IMR-90 (cell line): ENCODE data around the gene NPL. TPM values are rescaled to one million over a fixed set of nuclear protein-coding genes. Genes with fewer than 3 reads are reported as not detected.

Source experiments
- ATAC-seq: fragments of 200-7000 bp; cut with Tn5 transposase; 2 replicates; pipeline ENCODE4 v1.9.1; 2020; ENCODE audit warnings: low read depth, mild to moderate bottlenecking, moderate library complexity
- BruUV-seq: library from RNA; stranded (reverse); fragments of 400-500 nt; replicated peaks from 2 replicates; lab custom pipeline; 2021; lab: Mats Ljungman, UMichigan
- CTCF ChIA-PET: fragments of 300-600 bp; formaldehyde crosslinking; extraction: SDS; loops from one replicate; lab custom pipeline; 2021; ENCODE audit warnings: antibody characterized with exemption; lab: Yijun Ruan, JAX
- POLR2A ChIA-PET: fragments of 300-600 bp; sonication (Branson Sonifier 250); formaldehyde crosslinking; loops from one replicate; lab custom pipeline; 2022; ENCODE audit warnings: antibody characterized with exemption; ENCODE audit not compliant: unreplicated experiment; lab: Charles Lee
- DNase-seq: peaks from one replicate; pipeline ENCODE4 v3.0.0; 2013
- H2AFZ ChIP-seq: replicated peaks from 2 replicates; pipeline ENCODE3; 2013; ENCODE audit warnings: low read length, mild to moderate bottlenecking; ENCODE audit not compliant: poor library complexity
- H2AK5ac ChIP-seq: 2 replicates; pipeline ENCODE4 v1.6.1; 2013; ENCODE audit warnings: low read depth, low read length, inconsistent platforms
- H2AK9ac ChIP-seq: replicated peaks from 2 replicates; pipeline ENCODE3; 2013; ENCODE audit warnings: mild to moderate bottlenecking, low read depth, low read length, moderate library complexity; ENCODE audit not compliant: poor library complexity
- H2BK120ac ChIP-seq: 2 replicates; pipeline ENCODE4 v1.6.1; 2013; ENCODE audit warnings: low read depth, low read length, inconsistent platforms
- H2BK15ac ChIP-seq: 3 replicates; pipeline ENCODE4 v1.6.1; 2013; ENCODE audit warnings: low read depth, low read length, inconsistent platforms
- H2BK20ac ChIP-seq: 2 replicates; pipeline ENCODE4 v1.6.1; 2013; ENCODE audit warnings: low read depth, mild to moderate bottlenecking, inconsistent platforms, low read length, moderate library complexity
- H2BK5ac ChIP-seq: 2 replicates; pipeline ENCODE4 v1.6.1; 2013; ENCODE audit warnings: mild to moderate bottlenecking, low read depth, low read length, inconsistent platforms; ENCODE audit not compliant: poor library complexity, severe bottlenecking
- H3K14ac ChIP-seq: replicated peaks from 2 replicates; pipeline ENCODE4 v1.6.1; 2013; ENCODE audit warnings: low read depth, low read length, inconsistent platforms
- H3K18ac ChIP-seq: 2 replicates; pipeline ENCODE4 v1.6.1; 2013; ENCODE audit warnings: low read depth, low read length, control low read depth
- H3K23ac ChIP-seq: 2 replicates; pipeline ENCODE4 v1.6.1; 2013; ENCODE audit warnings: low read depth, low read length, inconsistent platforms
- H3K27ac ChIP-seq: 2 replicates; pipeline ENCODE4 v1.5.1; 2013; ENCODE audit warnings: mild to moderate bottlenecking, control low read depth, low read length; ENCODE audit not compliant: insufficient read depth
- H3K27me3 ChIP-seq: 2 replicates; pipeline ENCODE4 v1.6.1; 2013; ENCODE audit warnings: low read length; ENCODE audit not compliant: control insufficient read depth, insufficient read depth
- H3K36me3 ChIP-seq: 2 replicates; pipeline ENCODE4 v1.6.1; 2013; ENCODE audit warnings: low read length, mixed read lengths; ENCODE audit not compliant: control insufficient read depth, insufficient read depth
- H3K4ac ChIP-seq: 2 replicates; pipeline ENCODE4 v1.6.1; 2013; ENCODE audit warnings: low read depth, low read length, inconsistent platforms
- H3K4me1 ChIP-seq: 2 replicates; pipeline ENCODE4 v1.6.1; 2013; ENCODE audit warnings: low read length, mixed read lengths; ENCODE audit not compliant: control insufficient read depth, insufficient read depth
- H3K4me2 ChIP-seq: 2 replicates; pipeline ENCODE4 v1.6.1; 2013; ENCODE audit warnings: low read depth, mild to moderate bottlenecking, control low read depth, low read length, moderate library complexity
- H3K4me3 ChIP-seq: 2 replicates; pipeline ENCODE4 v1.5.1; 2013; ENCODE audit warnings: low read depth, mild to moderate bottlenecking, control low read depth, low read length, moderate library complexity; ENCODE audit not compliant: insufficient read depth
- H3K56ac ChIP-seq: 2 replicates; pipeline ENCODE4 v1.6.1; 2013; ENCODE audit warnings: low read length, inconsistent platforms; ENCODE audit not compliant: insufficient read depth; ENCODE audit errors: extremely low read depth
- H3K79me1 ChIP-seq, 2 experiments: 2 replicates each; pipeline ENCODE4 v1.6.1; 2013; ENCODE audit warnings: low read length in 2 of 2, inconsistent platforms in 1 of 2, low read depth in 1 of 2
- H3K9ac ChIP-seq: 2 replicates; pipeline ENCODE4 v1.6.1; 2013; ENCODE audit warnings: low read depth, low read length, control low read depth
- H3K9me1 ChIP-seq: 2 replicates; pipeline ENCODE4 v1.6.1; 2013; ENCODE audit warnings: low read length, inconsistent platforms; ENCODE audit not compliant: insufficient read depth
- H3K9me3 ChIP-seq: 2 replicates; pipeline ENCODE4 v1.6.1; 2013; ENCODE audit warnings: low read length; ENCODE audit not compliant: control insufficient read depth, insufficient read depth
- H4K20me1 ChIP-seq: 2 replicates; pipeline ENCODE4 v1.6.1; 2013; ENCODE audit warnings: low read length, inconsistent platforms; ENCODE audit not compliant: insufficient read depth
- H4K5ac ChIP-seq: 2 replicates; pipeline ENCODE4 v1.6.1; 2013; ENCODE audit warnings: mild to moderate bottlenecking, low read depth, low read length, control low read depth
- H4K8ac ChIP-seq, 2 experiments: 2 replicates each; pipeline ENCODE4 v1.6.1; 2013; ENCODE audit warnings: low read depth in 2 of 2, low read length in 2 of 2, control low read depth in 1 of 2, inconsistent platforms in 1 of 2
- H4K91ac ChIP-seq: 2 replicates; pipeline ENCODE4 v1.6.1; 2013; ENCODE audit warnings: low read depth, low read length, inconsistent platforms; ENCODE audit not compliant: insufficient read depth
- BHLHE40 ChIP-seq: fragments of 150-350 bp; IDR thresholded peaks from 2 replicates; pipeline ENCODE4 v1.6.1; 2016; ENCODE audit warnings: mild to moderate bottlenecking, low read depth, low read length
- CEBPB ChIP-seq: IDR thresholded peaks from 2 replicates; pipeline ENCODE4 v1.6.1; 2012; ENCODE audit warnings: low read depth, low read length, improper control_type of control experiment
- CHD1 ChIP-seq: IDR thresholded peaks from 2 replicates; pipeline ENCODE4 v1.6.1; 2012; ENCODE audit warnings: low read depth, low read length, improper control_type of control experiment
- FOS ChIP-seq: fragments of 150-350 bp; IDR thresholded peaks from 2 replicates; pipeline ENCODE4 v1.6.1; 2016; ENCODE audit warnings: low read depth, low read length
- MAFK ChIP-seq: IDR thresholded peaks from 2 replicates; pipeline ENCODE4 v1.6.1; 2012; ENCODE audit warnings: low read depth, low read length, improper control_type of control experiment
- MAZ ChIP-seq: IDR thresholded peaks from 2 replicates; pipeline ENCODE4 v1.6.1; 2012; ENCODE audit warnings: low read depth, mild to moderate bottlenecking, low read length, improper control_type of control experiment, moderate library complexity, borderline replicate concordance
- MXI1 ChIP-seq: IDR thresholded peaks from 2 replicates; pipeline ENCODE4 v1.6.1; 2012; ENCODE audit warnings: low read depth, mild to moderate bottlenecking, low read length, moderate library complexity, borderline replicate concordance
- NFE2L2 ChIP-seq: fragments of 150-350 bp; IDR thresholded peaks from 2 replicates; pipeline ENCODE4 v1.6.1; 2016; ENCODE audit warnings: low read depth, mild to moderate bottlenecking, low read length
- POLR2A ChIP-seq: IDR thresholded peaks from 2 replicates; pipeline ENCODE4 v1.6.1; 2012; ENCODE audit warnings: mild to moderate bottlenecking, low read depth, low read length
- RAD21 ChIP-seq: IDR thresholded peaks from 2 replicates; pipeline ENCODE4 v1.6.1; 2012; ENCODE audit warnings: low read length, improper control_type of control experiment
- RCOR1 ChIP-seq: IDR thresholded peaks from 2 replicates; pipeline ENCODE4 v1.6.1; 2012; ENCODE audit warnings: mild to moderate bottlenecking, low read length, improper control_type of control experiment; ENCODE audit not compliant: insufficient replicate concordance
- RFX5 ChIP-seq: IDR thresholded peaks from 2 replicates; pipeline ENCODE4 v1.8.0; 2012; ENCODE audit warnings: low read depth, mild to moderate bottlenecking, low read length, moderate library complexity
- SMC3 ChIP-seq: fragments of 150-350 bp; IDR thresholded peaks from 2 replicates; pipeline ENCODE4 v1.6.1; 2016; ENCODE audit warnings: low read depth, mild to moderate bottlenecking, antibody characterized with exemption, low read length, moderate library complexity
- WGBS, 2 experiments: methylation state at CpG; one replicate each; pipeline versions ENCODE4 v1.1.5 to v1.1.7; 2013; ENCODE audit warnings: missing lambda C conversion rate in 2 of 2; ENCODE audit not compliant: insufficient read length in 1 of 2; ENCODE audit errors: extremely low coverage in 2 of 2; 5-methylcytosine and 5-hydroxymethylcytosine counted together
- dilution Hi-C: fragments of 300-500 bp; cut with HindIII; formaldehyde crosslinking; loops from one replicate; pipeline ENCODE4 v1.14.3; 2018; ENCODE audit warnings: low sequenced_read_pairs; ENCODE audit not compliant: unreplicated experiment
- in situ Hi-C: fragments of 300-500 bp; cut with MboI; formaldehyde crosslinking; loops from 3 replicates; pipeline ENCODE4 v1.14.3; 2019; ENCODE audit warnings: low sequenced_read_pairs, inconsistent platforms, mixed read lengths
- intact Hi-C: fragments of 100-400 bp; cut with micrococcal nuclease; formaldehyde crosslinking; loops from 2 replicates; pipeline ENCODE4 v1.10.0; 2022
- polyA plus RNA-seq, 3 experiments: library from polyadenylated mRNA; depleted of rRNA; stranded (reverse); fragments of >200 nt; gene quantifications; 2 replicates each; pipeline ENCODE4 v1.2.3, GENCODE V29; 2012; ENCODE audit warnings: low replicate concordance in 1 of 3
- total RNA-seq: library from RNA; depleted of rRNA; stranded (reverse); fragments of >200 nt; gene quantifications from 2 replicates; pipeline ENCODE4 v1.2.3, GENCODE V29; 2012
- TF ChIP-seq, protein P1 (sequence below): fragments of 150-350 bp; IDR thresholded peaks from 2 replicates; pipeline ENCODE4 v1.6.1; 2016; ENCODE audit warnings: low read depth, mild to moderate bottlenecking, low read length, moderate library complexity, borderline replicate concordance
- TF ChIP-seq, protein P2 (sequence below): fragments of 150-350 bp; IDR thresholded peaks from 2 replicates; pipeline ENCODE4 v1.6.1; 2017; ENCODE audit warnings: mild to moderate bottlenecking, antibody characterized with exemption, low read length, low read depth
- TF ChIP-seq, protein P3 (sequence below): conservative IDR thresholded peaks from 2 replicates; pipeline ENCODE4 v1.5.1; 2012; ENCODE audit warnings: mild to moderate bottlenecking, low read depth, low read length, improper control_type of control experiment

NPL gene
- total and polyA plus RNA-seq, 2 of the 4 experiments (the other 2 are of a cell fraction): 0.36 to 0.68 TPM

DNA sequence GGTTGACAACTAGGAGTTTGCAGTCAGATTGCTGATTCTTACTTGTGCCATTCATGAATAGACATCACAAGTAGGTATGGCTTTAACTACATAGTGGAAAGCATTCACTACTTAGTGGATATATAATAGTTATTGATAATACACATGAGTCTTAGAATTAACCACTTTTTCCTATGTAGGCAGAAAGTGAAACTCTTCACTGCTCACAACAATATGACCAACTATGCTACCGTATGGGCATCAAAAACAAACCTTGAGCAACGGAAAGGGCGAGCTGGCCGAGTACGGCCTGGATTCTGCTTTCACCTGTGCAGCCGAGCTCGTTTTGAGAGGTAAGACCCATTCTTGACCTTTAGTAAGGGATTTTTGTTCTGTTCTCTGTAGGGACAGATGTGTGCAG, 88.3 kb downstream of the NPL start:
- Histone ChIP-seq H3K4me2 (no peak overlapping the region), H3K27me3 (no peaks in the 10 kb centered on the region), H3K4ac (no peak overlapping the region), H3K23ac (no peak overlapping the region), H3K79me1 (peaks cover 19% of the 10 kb centered on the region in 2 experiments), H4K91ac (no peak overlapping the region), H3K14ac (no peak overlapping the region), H3K18ac (no peak overlapping the region), H3K9me1 (no peaks in the 10 kb centered on the region; the same call in none of the 2 replicates), H3K4me1 (no peaks in the 10 kb centered on the region), H4K5ac (no peak overlapping the region), H3K27ac (no peak overlapping the region), H3K4me3 (no peak overlapping the region), H2AFZ (no peak overlapping the region), H2AK5ac (no peak overlapping the region), H3K56ac (no peak overlapping the region), H3K9me3 (no peaks in the 10 kb centered on the region), H2AK9ac (no peak overlapping the region), H3K36me3 (peaks cover 59% of the 10 kb centered on the region), H2BK5ac (no peak overlapping the region), H4K8ac (no peak overlapping the region), H2BK20ac (no peak overlapping the region), H2BK120ac (no peak overlapping the region), H3K9ac (no peak overlapping the region), H4K20me1 (peaks cover 6% of the 10 kb centered on the region; the same call in 1 of the 2 replicates), H2BK15ac (no peak overlapping the region)
- TF ChIP-seq CEBPB: no peak
- TF ChIP-seq, protein P1, sequence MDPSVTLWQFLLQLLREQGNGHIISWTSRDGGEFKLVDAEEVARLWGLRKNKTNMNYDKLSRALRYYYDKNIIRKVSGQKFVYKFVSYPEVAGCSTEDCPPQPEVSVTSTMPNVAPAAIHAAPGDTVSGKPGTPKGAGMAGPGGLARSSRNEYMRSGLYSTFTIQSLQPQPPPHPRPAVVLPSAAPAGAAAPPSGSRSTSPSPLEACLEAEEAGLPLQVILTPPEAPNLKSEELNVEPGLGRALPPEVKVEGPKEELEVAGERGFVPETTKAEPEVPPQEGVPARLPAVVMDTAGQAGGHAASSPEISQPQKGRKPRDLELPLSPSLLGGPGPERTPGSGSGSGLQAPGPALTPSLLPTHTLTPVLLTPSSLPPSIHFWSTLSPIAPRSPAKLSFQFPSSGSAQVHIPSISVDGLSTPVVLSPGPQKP: no peak
- TF ChIP-seq MXI1: no peak
- TF ChIP-seq RFX5: no peak
- TF ChIP-seq, protein P2, sequence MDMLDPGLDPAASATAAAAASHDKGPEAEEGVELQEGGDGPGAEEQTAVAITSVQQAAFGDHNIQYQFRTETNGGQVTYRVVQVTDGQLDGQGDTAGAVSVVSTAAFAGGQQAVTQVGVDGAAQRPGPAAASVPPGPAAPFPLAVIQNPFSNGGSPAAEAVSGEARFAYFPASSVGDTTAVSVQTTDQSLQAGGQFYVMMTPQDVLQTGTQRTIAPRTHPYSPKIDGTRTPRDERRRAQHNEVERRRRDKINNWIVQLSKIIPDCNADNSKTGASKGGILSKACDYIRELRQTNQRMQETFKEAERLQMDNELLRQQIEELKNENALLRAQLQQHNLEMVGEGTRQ: no peak
- TF ChIP-seq RAD21: no peak
- TF ChIP-seq FOS: no peak
- no peak for TF ChIP-seq POLR2A
- TF ChIP-seq SMC3: no peak
- no peak for TF ChIP-seq CHD1
- no peak for TF ChIP-seq NFE2L2
- TF ChIP-seq MAFK: no peak
- no peak for TF ChIP-seq BHLHE40
- TF ChIP-seq MAZ: no peak
- no peak for TF ChIP-seq RCOR1
- TF ChIP-seq, protein P3, sequence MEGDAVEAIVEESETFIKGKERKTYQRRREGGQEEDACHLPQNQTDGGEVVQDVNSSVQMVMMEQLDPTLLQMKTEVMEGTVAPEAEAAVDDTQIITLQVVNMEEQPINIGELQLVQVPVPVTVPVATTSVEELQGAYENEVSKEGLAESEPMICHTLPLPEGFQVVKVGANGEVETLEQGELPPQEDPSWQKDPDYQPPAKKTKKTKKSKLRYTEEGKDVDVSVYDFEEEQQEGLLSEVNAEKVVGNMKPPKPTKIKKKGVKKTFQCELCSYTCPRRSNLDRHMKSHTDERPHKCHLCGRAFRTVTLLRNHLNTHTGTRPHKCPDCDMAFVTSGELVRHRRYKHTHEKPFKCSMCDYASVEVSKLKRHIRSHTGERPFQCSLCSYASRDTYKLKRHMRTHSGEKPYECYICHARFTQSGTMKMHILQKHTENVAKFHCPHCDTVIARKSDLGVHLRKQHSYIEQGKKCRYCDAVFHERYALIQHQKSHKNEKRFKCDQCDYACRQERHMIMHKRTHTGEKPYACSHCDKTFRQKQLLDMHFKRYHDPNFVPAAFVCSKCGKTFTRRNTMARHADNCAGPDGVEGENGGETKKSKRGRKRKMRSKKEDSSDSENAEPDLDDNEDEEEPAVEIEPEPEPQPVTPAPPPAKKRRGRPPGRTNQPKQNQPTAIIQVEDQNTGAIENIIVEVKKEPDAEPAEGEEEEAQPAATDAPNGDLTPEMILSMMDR: no peak
- ATAC-seq (no peak), DNase-seq (no peak)
- POLR2A ChIA-PET: no interaction called here
- no TSS peak for BruUV-seq
- no CpG with 5 or more reads among the region's 7 CpGs for WGBS, 2 experiments
- in situ Hi-C loops: loop anchor here (25.0 kb wide), 1 partner anchor 1834 kb away; no protein-coding TSS in a partner anchor
- dilution Hi-C loops: no loop called here
- CTCF ChIA-PET: no interaction called here
- intact Hi-C loops: no loop called here
